Right hindlimb (tissue), 1 donor: ENCODE data around the gene HHATL.

Source experiments
- DNase-seq: peaks from one replicate; pipeline ENCODE4 v3.0.0-alpha.2; 2018

HHATL gene

DNA sequence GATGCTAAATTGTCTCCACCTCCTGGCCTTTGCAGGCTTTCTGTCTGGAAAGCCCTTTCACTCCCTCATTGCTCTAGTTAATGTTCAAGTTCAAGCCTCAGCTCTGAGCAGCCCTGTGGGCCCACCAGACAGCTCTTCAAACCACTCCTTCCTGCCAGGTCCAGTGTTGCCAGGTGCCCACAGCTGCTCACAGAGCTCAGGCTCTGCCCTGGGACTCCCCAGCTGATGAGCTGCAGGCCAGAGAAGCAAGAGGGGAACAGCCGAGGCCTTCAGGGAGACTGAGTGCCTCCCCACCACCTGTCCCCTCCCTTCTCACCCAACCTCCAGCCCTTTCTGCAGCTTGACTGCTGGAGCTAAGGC is 50.4 kb downstream of the HHATL start:
- peak; percentile 52 for DNase-seq

DNA sequence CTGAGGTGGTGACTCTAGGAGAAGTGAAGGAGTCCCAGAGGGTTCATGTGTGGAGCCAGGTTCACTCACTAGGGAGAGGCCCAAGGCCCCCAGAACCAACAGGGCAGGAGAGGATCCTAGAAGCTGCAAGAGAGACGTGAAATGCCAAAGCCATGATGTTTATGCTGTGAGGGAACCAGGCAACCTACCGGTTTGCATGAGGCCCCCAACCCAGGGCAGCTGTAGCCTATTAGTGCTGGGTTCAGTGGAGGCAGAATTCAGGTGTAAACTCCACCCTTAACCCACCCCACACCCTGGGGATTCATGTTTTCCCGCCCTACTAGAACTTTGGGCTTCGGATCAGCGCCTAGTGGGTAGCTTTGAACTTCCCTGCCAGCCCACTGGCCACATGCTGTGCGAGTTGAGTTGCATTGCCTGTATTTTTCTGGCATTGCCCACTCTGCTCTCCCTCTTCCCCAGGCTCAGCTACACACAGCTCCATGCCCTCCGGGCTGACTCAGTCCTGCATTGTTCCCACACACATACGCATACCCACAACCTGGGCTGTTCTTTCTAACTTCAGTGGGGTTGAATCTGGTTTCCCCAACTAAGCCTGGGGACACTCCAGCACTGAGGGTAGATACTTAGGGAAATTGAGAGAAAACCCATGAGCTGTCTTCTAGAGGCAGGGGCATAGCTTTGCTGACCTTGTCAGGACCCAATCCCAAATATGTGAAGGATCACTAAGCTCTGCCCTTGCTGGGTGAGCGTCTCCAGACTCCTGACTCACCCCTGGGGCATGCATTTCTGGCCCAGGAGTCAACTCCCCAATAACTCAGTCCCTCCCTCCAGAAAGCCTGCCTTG is 51.1 kb downstream of the HHATL start:
- peak; percentile 17 for DNase-seq

DNA sequence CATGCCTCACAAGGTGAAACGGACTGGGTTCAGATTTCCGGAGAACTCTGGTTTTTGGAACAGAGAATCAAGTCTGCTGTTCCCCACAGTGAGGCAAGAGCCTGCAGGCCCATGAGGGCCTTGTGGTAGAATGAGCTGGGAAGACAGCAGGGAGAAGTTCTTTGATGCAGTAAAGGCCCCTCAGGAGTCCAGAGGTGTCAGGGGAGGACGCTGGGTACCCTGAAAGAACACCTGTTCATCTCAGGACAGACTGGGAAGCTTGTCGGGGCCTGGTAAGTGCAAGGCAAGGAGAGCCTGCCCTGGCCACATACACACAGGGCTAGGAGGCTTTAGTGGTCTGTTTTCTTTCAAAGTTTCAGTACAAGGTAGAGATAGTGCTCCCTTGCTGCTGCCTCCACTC is 52.8 kb downstream of the HHATL start:
- DNase-seq: no peak

DNA sequence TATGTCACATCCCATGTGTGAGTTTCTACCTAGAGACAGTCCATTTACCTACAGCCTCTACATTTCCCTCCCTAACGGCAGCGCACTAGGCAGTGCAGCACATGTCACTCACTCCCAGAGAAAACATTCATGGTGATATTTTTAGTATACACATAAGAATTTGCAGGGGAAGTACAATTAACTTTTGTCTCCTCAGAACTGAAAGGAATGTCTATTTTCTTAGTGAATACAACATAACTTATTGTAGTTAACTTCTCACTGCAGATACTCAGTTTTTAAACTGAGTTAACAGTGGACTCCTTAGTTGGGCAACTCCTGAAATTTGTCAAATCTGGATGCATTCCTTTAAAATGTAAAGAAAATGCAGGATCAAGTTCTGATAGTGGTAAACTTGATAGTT is 53.6 kb downstream of the HHATL start:
- DNase-seq: no peak

DNA sequence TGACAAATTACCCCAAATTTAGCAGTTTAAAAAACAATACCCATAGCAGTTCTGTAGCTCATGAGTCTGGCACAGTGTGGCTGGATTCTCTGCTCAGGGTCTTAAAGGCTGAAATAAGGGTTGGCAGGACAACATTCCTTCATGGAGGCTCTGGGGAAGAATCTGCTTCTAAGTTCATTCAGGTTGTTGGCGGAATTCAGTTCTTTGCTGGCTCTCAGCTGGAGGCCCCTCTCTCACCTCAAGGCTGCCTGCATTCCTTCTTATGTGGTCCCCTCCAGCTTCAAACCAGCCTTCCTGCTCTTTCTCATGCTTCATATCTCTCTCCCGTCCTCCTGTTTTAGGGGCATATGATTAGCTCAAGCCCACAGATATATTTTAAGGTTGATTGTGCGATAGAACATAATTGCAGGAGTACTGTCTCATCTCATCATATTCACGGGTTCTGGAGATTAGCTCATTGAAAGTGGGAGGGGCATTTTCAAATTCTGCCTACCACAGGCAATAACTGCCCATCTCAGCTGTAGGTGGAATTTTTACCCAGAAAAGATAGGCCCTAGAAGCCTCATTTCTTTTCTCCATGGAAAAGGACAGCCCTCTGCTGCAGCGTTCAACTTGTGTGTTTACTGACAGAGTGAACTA is 54.7 kb downstream of the HHATL start:
- no peak for DNase-seq
